Peyer's patch (tissue), 4 donors: ENCODE data around the gene TENT5C. TPM values are rescaled to one million over a fixed set of nuclear protein-coding genes. Genes with fewer than 3 reads are reported as not detected.
A peak's percentile ranks its signal among the peaks of the same experiment; 100 is the strongest.

Experiments
- DNase-seq, 3 donors: peaks; one replicate each; pipeline ENCODE4 v3.0.0-alpha.2; 2017 to 2019
- H3K27ac ChIP-seq, 4 donors: fragments of 200-600 bp; sonication (generic); one replicate each; pipeline ENCODE4 v1.5.1; 2016 to 2019
- H3K27me3 ChIP-seq, 2 donors: fragments of 200-600 bp; sonication (generic); one replicate each; pipeline ENCODE4 v1.5.1; 2019
- H3K36me3 ChIP-seq, 3 donors: fragments of 200-600 bp; sonication (generic); one replicate each; pipeline ENCODE4 v1.5.1; 2016 to 2019
- H3K4me1 ChIP-seq, 4 donors: fragments of 200-600 bp; sonication (generic); one replicate each; pipeline ENCODE4 v1.5.1; 2016 to 2019
- H3K4me3 ChIP-seq, 4 donors: fragments of 200-600 bp; sonication (generic); 1 replicate in 3 of 4; 2 replicates in 1 of 4; pipeline ENCODE4 v1.5.1; 2016 to 2019; ENCODE audit warnings: mild to moderate bottlenecking in 1 of 4
- H3K9me3 ChIP-seq, 4 donors: fragments of 200-600 bp; sonication (generic); one replicate each; pipeline ENCODE4 v1.5.1; 2016 to 2019; ENCODE audit warnings: mild to moderate bottlenecking in 1 of 4
- CTCF ChIP-seq, 6 experiments: fragments of 450-650 bp in 4 of 6; fragments of 200-600 bp in 2 of 6; sonication (generic) in 1 of 6; IDR thresholded peaks; one replicate each; pipeline ENCODE4 v1.5.1; 2017 to 2019; ENCODE audit warnings: antibody characterized with exemption in 6 of 6, mild to moderate bottlenecking in 3 of 6, moderate library complexity in 1 of 6
- POLR2A ChIP-seq, 2 donors: fragments of 450-650 bp; IDR thresholded peaks; one replicate each; pipeline ENCODE4 v1.5.1; 2017; ENCODE audit warnings: antibody characterized with exemption in 2 of 2, mild to moderate bottlenecking in 2 of 2, moderate library complexity in 2 of 2
- total RNA-seq, 4 donors: library from RNA; depleted of rRNA; stranded (reverse); fragments of >200 nt; gene quantifications; one replicate each; pipeline ENCODE4 v1.1.0, GENCODE V29; 2016

TENT5C gene
- total RNA-seq, 4 donors from 2014 or later, result 6.4 to 20.6 (median 12.8) TPM

GRCh38 chr1:117629625-117630422 is 24.0 kb downstream of the TENT5C start:
- TF ChIP-seq POLR2A (IDR thresholded peaks at IDR 0.05), result no peak
- TF ChIP-seq CTCF (IDR thresholded peaks at IDR 0.05), result no peak
- peak in 1 of 3 donors; percentile 5 for DNase-seq
- Histone ChIP-seq H3K4me3 (no peak overlapping the region), H3K27ac (no peak overlapping the region), H3K4me1 (peaks cover 0 to 4% (median 0%) of the 10 kb centered on the region in 4 donors), H3K9me3 (no peaks in the 10 kb centered on the region), H3K27me3 (no peaks in the 10 kb centered on the region), H3K36me3 (no peaks in the 10 kb centered on the region)

- peak in 1 of 3 donors; percentile 9 for DNase-seq
- H3K36me3 ChIP-seq, result no peaks in the 10 kb centered on the region
- peaks cover 0 to 4% (median 0%) of the 10 kb centered on the region in 4 donors for H3K4me1 ChIP-seq
- no peaks in the 10 kb centered on the region for H3K27me3 ChIP-seq
- peak overlapping the region in 1 of 4 donors; percentile 4 for H3K27ac ChIP-seq
- TF ChIP-seq POLR2A (IDR thresholded peaks at IDR 0.05) (no peak), CTCF (IDR thresholded peaks at IDR 0.05) (no peak)
- H3K4me3 ChIP-seq, result no peak overlapping the region
- H3K9me3 ChIP-seq, result no peaks in the 10 kb centered on the region
These were observed 24.7 kb downstream of the TENT5C start for GRCh38 chr1:117630423-117630998.

- H3K27ac ChIP-seq, result no peak overlapping the region
- H3K27me3 ChIP-seq, result no peaks in the 10 kb centered on the region
- H3K4me3 ChIP-seq, result no peak overlapping the region
- no peaks in the 10 kb centered on the region for H3K36me3 ChIP-seq
- DNase-seq, result peak in 1 of 3 donors; percentile 15
- no peaks in the 10 kb centered on the region for H3K9me3 ChIP-seq
- peaks cover 0 to 4% (median 0%) of the 10 kb centered on the region in 4 donors for H3K4me1 ChIP-seq
- TF ChIP-seq POLR2A (IDR thresholded peaks at IDR 0.05), result no peak
These were observed 25.7 kb downstream of the TENT5C start for GRCh38 chr1:117631359-117632160.

- H3K4me1 ChIP-seq, result peaks cover 0 to 7% (median 2%) of the 10 kb centered on the region in 4 donors
- TF ChIP-seq CTCF (IDR thresholded peaks at IDR 0.05) (no peak), POLR2A (IDR thresholded peaks at IDR 0.05) (no peak)
These were observed 26.6 kb downstream of the TENT5C start for GRCh38 chr1:117632269-117633067.

GRCh38 chr1:117633068-117633345 is 27.2 kb downstream of the TENT5C start:
- Histone ChIP-seq H3K4me1 (peaks cover 0 to 7% (median 0%) of the 10 kb centered on the region in 4 donors), H3K9me3 (no peaks in the 10 kb centered on the region), H3K4me3 (no peak overlapping the region), H3K36me3 (no peaks in the 10 kb centered on the region), H3K27ac (no peak overlapping the region), H3K27me3 (no peaks in the 10 kb centered on the region)
- TF ChIP-seq CTCF (IDR thresholded peaks at IDR 0.05) (no peak), POLR2A (IDR thresholded peaks at IDR 0.05) (no peak)
- DNase-seq, result peak in 1 of 3 donors; percentile 8

More at GRCh38 chr1:117632269-117633067, 26.6 kb downstream of the TENT5C start:
- peak in 1 of 3 donors; percentile 16 for DNase-seq
- Histone ChIP-seq H3K4me3 (no peak overlapping the region), H3K27ac (no peak overlapping the region), H3K27me3 (no peaks in the 10 kb centered on the region), H3K36me3 (no peaks in the 10 kb centered on the region), H3K9me3 (no peaks in the 10 kb centered on the region)
